Glutamatergic neuron (in vitro differentiated cells): ENCODE results near the gene ZNF431. TPM values are rescaled to one million over a fixed set of nuclear protein-coding genes. Genes with fewer than 3 reads are reported as not detected.
A peak's percentile ranks its signal among the peaks of the same experiment; 100 is the strongest.
"Not testable (repeated sequence)": the region's sequence is repeated elsewhere in the genome, so short reads cannot be mapped to it uniquely, and the experiment has no call there.

ENCODE experiments used
- DNase-seq: peaks from one replicate; pipeline ENCODE4 v3.0.0; 2022
- H3K27ac Mint-ChIP-seq: one replicate; pipeline ENCODE4 v1.8.0; 2020; ENCODE audit warnings: mild to moderate bottlenecking, mixed read lengths, inconsistent platforms; ENCODE audit not compliant: unreplicated experiment
- H3K27me3 Mint-ChIP-seq: one replicate; pipeline ENCODE4 v1.8.0; 2020; ENCODE audit warnings: mild to moderate bottlenecking, moderate library complexity, mixed read lengths, inconsistent platforms; ENCODE audit not compliant: unreplicated experiment
- H3K36me3 Mint-ChIP-seq: one replicate; pipeline ENCODE4 v1.8.0; 2020; ENCODE audit warnings: mild to moderate bottlenecking, mixed read lengths, inconsistent platforms; ENCODE audit not compliant: unreplicated experiment
- H3K4me1 Mint-ChIP-seq: one replicate; pipeline ENCODE4 v1.8.0; 2020; ENCODE audit warnings: mild to moderate bottlenecking, low read depth, mixed read lengths, inconsistent platforms; ENCODE audit not compliant: unreplicated experiment
- H3K4me3 Mint-ChIP-seq: one replicate; pipeline ENCODE4 v1.8.0; 2020; ENCODE audit warnings: mild to moderate bottlenecking, mixed read lengths, inconsistent platforms; ENCODE audit not compliant: unreplicated experiment
- H3K9me3 Mint-ChIP-seq: one replicate; pipeline ENCODE4 v1.8.0; 2020; ENCODE audit warnings: mild to moderate bottlenecking, moderate library complexity, mixed read lengths, inconsistent platforms; ENCODE audit not compliant: unreplicated experiment
- total RNA-seq: library from RNA; stranded (reverse); fragmentation: NEBNext Ultra II Directional; extraction: Animal tissue kit (Norgen Biotek cat#: 25700); gene quantifications from one replicate; pipeline ENCODE4 v1.2.1, GENCODE V29; 2021; ENCODE audit not compliant: unreplicated experiment
- TF ChIP-seq, protein P1 (sequence below): fragments of 200-600 bp; sonication (generic); IDR thresholded peaks from one replicate; pipeline ENCODE4 v1.5.0; 2021; ENCODE audit not compliant: partially characterized antibody, unreplicated experiment

Gene ZNF431
- total RNA-seq, 1 donor from 2014 or later, result 32.7 TPM

- Mint-ChIP-seq H3K4me1 (no peaks in the 10 kb centered on the region), H3K27ac (no peak overlapping the region), H3K4me3 (no peak overlapping the region), H3K36me3 (peaks cover 10% of the 10 kb centered on the region), H3K27me3 (no peaks in the 10 kb centered on the region), H3K9me3 (peaks cover 7% of the 10 kb centered on the region)
- no peak for DNase-seq
- TF ChIP-seq, protein P1, sequence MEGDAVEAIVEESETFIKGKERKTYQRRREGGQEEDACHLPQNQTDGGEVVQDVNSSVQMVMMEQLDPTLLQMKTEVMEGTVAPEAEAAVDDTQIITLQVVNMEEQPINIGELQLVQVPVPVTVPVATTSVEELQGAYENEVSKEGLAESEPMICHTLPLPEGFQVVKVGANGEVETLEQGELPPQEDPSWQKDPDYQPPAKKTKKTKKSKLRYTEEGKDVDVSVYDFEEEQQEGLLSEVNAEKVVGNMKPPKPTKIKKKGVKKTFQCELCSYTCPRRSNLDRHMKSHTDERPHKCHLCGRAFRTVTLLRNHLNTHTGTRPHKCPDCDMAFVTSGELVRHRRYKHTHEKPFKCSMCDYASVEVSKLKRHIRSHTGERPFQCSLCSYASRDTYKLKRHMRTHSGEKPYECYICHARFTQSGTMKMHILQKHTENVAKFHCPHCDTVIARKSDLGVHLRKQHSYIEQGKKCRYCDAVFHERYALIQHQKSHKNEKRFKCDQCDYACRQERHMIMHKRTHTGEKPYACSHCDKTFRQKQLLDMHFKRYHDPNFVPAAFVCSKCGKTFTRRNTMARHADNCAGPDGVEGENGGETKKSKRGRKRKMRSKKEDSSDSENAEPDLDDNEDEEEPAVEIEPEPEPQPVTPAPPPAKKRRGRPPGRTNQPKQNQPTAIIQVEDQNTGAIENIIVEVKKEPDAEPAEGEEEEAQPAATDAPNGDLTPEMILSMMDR, result peak; percentile 93
These were observed 61.1 kb downstream of the ZNF431 start for GRCh38 chr19:21202865-21203494.

- TF ChIP-seq, protein P1, result no peak
- H3K4me3 Mint-ChIP-seq, result peak overlapping the region; percentile 20
- peaks cover 7% of the 10 kb centered on the region for H3K36me3 Mint-ChIP-seq
- H3K9me3 Mint-ChIP-seq, result peaks cover 9% of the 10 kb centered on the region
- no peaks in the 10 kb centered on the region for H3K4me1 Mint-ChIP-seq
- no peak overlapping the region for H3K27ac Mint-ChIP-seq
- no peak for DNase-seq
- no peaks in the 10 kb centered on the region for H3K27me3 Mint-ChIP-seq
These were observed 68.3 kb downstream of the ZNF431 start for GRCh38 chr19:21210037-21210621.

- H3K4me3 Mint-ChIP-seq, result no peak overlapping the region
- no peak for DNase-seq
- TF ChIP-seq, protein P1, result no peak
- no peaks in the 10 kb centered on the region for H3K4me1 Mint-ChIP-seq
- no peaks in the 10 kb centered on the region for H3K36me3 Mint-ChIP-seq
- H3K27me3 Mint-ChIP-seq, result no peaks in the 10 kb centered on the region
- H3K27ac Mint-ChIP-seq, result no peak overlapping the region
- no peaks in the 10 kb centered on the region for H3K9me3 Mint-ChIP-seq
These were observed 79.9 kb downstream of the ZNF431 start for GRCh38 chr19:21221693-21222092.

- H3K36me3 Mint-ChIP-seq, result peaks cover 13% of the 10 kb centered on the region
- H3K27me3 Mint-ChIP-seq, H3K4me1 Mint-ChIP-seq, H3K27ac Mint-ChIP-seq, H3K4me3 Mint-ChIP-seq, H3K9me3 Mint-ChIP-seq, DNase-seq: not testable (repeated sequence)
These were observed 88.1 kb downstream of the ZNF431 start for GRCh38 chr19:21229938-21230337.

DNA sequence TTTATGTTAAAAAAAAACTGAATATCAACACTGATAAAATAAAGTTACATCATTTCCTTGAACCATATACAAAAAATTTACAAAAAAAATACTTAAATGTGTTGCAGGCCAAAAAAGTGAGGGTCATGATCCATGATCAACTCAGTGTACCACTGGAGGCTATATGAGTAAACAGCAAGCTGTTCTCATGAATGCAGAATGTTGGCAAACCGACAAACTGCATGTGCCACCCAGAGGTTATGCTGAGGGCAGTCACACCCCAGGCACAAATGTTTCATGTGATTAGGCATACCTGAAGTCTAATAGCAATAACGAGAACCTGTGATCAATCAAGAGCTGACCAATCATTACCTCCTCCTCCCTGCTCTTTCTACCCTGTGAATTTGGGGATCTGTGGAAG, 91.9 kb downstream of the ZNF431 start:
- peaks cover 9% of the 10 kb centered on the region for H3K36me3 Mint-ChIP-seq
- no peaks in the 10 kb centered on the region for H3K4me1 Mint-ChIP-seq

GRCh38 chr19:21236751-21237150, 94.9 kb downstream of the ZNF431 start:
- not testable (repeated sequence) for H3K9me3 Mint-ChIP-seq, H3K4me1 Mint-ChIP-seq, H3K4me3 Mint-ChIP-seq, H3K27me3 Mint-ChIP-seq, H3K36me3 Mint-ChIP-seq, DNase-seq, H3K27ac Mint-ChIP-seq

More for the DNA sequence above, 91.9 kb downstream of the ZNF431 start:
- Mint-ChIP-seq H3K27ac (no peak overlapping the region), H3K27me3 (no peaks in the 10 kb centered on the region), H3K4me3 (no peak overlapping the region), H3K9me3 (peaks cover 7% of the 10 kb centered on the region)
- TF ChIP-seq, protein P1, result no peak
- DNase-seq, result no peak
